SK-N-SH treated with all-trans-retinoic acid at 6 μM for 48 hours (cell line): ENCODE data around the gene ATP11A.

Experiments used
- ATAC-seq: fragments of 200-7000 bp; cut with Tn5 transposase; 3 replicates; pipeline ENCODE4 v1.9.1; 2020; ENCODE audit warnings: mild to moderate bottlenecking, moderate library complexity
- ARNTL ChIP-seq: fragments of 450-650 bp; formaldehyde crosslinking; IDR thresholded peaks from 2 replicates; pipeline ENCODE4 v1.5.0; 2020; ENCODE audit warnings: low read depth, mild to moderate bottlenecking, moderate library complexity, borderline replicate concordance
- BACH2 ChIP-seq: fragments of 250-450 bp; sonication (Bioruptor Pico); IDR thresholded peaks from 2 replicates; pipeline ENCODE4 v1.9.0; 2021; ENCODE audit warnings: mild to moderate bottlenecking, borderline replicate concordance
- CSDC2 ChIP-seq: fragments of 250-450 bp; sonication (Bioruptor Pico); IDR thresholded peaks from 2 replicates; pipeline ENCODE4 v1.5.0; 2020; ENCODE audit warnings: mild to moderate bottlenecking, moderate library complexity
- CSRNP3 ChIP-seq: fragments of 250-450 bp; sonication (Bioruptor Pico); IDR thresholded peaks from 2 replicates; pipeline ENCODE4 v1.5.1; 2021; ENCODE audit warnings: mild to moderate bottlenecking, moderate library complexity
- ESRRG ChIP-seq: fragments of 250-450 bp; sonication (Bioruptor Pico); IDR thresholded peaks from 2 replicates; pipeline ENCODE4 v1.6.1; 2021; ENCODE audit warnings: mild to moderate bottlenecking
- GLIS3 ChIP-seq: fragments of 250-450 bp; sonication (Bioruptor Pico); IDR thresholded peaks from 2 replicates; pipeline ENCODE4 v1.5.0; 2020; ENCODE audit warnings: mild to moderate bottlenecking, moderate library complexity
- OSR1 ChIP-seq: fragments of 250-450 bp; sonication (Bioruptor Pico); IDR thresholded peaks from 2 replicates; pipeline ENCODE4 v1.8.0; 2022; ENCODE audit warnings: moderate library complexity, mild to moderate bottlenecking, inconsistent platforms
- PATZ1 ChIP-seq: fragments of 250-450 bp; sonication (Bioruptor Pico); IDR thresholded peaks from 2 replicates; pipeline ENCODE4 v1.8.0; 2020; ENCODE audit warnings: mild to moderate bottlenecking, moderate library complexity, borderline replicate concordance
- POU6F1 ChIP-seq: fragments of 250-450 bp; sonication (Bioruptor Pico); IDR thresholded peaks from 2 replicates; pipeline ENCODE4 v1.8.0; 2021; ENCODE audit warnings: low read depth, mild to moderate bottlenecking, moderate library complexity, borderline replicate concordance
- PPARA ChIP-seq: fragments of 250-450 bp; sonication (Bioruptor Pico); IDR thresholded peaks from 2 replicates; pipeline ENCODE4 v1.5.0; 2020; ENCODE audit warnings: mild to moderate bottlenecking, borderline replicate concordance
- RARB ChIP-seq: fragments of 250-450 bp; sonication (Bioruptor Pico); IDR thresholded peaks from 2 replicates; pipeline ENCODE4 v1.8.0; 2021; ENCODE audit warnings: mild to moderate bottlenecking, moderate library complexity
- SNAI2 ChIP-seq: fragments of 250-450 bp; sonication (Bioruptor Pico); IDR thresholded peaks from 2 replicates; pipeline ENCODE4 v1.5.0; 2020; ENCODE audit warnings: mild to moderate bottlenecking, moderate library complexity
- TCF4 ChIP-seq: fragments of 250-450 bp; sonication (Bioruptor Pico); IDR thresholded peaks from 2 replicates; pipeline ENCODE4 v1.8.0; 2021; ENCODE audit warnings: mild to moderate bottlenecking, moderate library complexity, borderline replicate concordance
- TOX ChIP-seq: fragments of 250-450 bp; sonication (Bioruptor Pico); IDR thresholded peaks from 2 replicates; pipeline ENCODE4 v1.8.0; 2021; ENCODE audit warnings: mild to moderate bottlenecking, moderate library complexity, borderline replicate concordance
- TSHZ2 ChIP-seq: fragments of 250-450 bp; sonication (Bioruptor Pico); IDR thresholded peaks from 2 replicates; pipeline ENCODE4 v1.5.0; 2020; ENCODE audit warnings: mild to moderate bottlenecking, moderate library complexity
- ZFP3 ChIP-seq: fragments of 250-450 bp; sonication (Bioruptor Pico); IDR thresholded peaks from 2 replicates; pipeline ENCODE4 v1.5.0; 2020; ENCODE audit warnings: mild to moderate bottlenecking, moderate library complexity
- ZNF8 ChIP-seq: fragments of 450-650 bp; formaldehyde crosslinking; IDR thresholded peaks from 2 replicates; pipeline ENCODE4 v1.5.0; 2020; ENCODE audit warnings: mild to moderate bottlenecking, moderate library complexity

ATP11A gene

GRCh38 chr13:112928020-112928971 lies 238.5 kb downstream of the ATP11A start (continued):
- no peak for TF ChIP-seq ESRRG (CRISPR knock-in tag)
- no peak for TF ChIP-seq SNAI2 (CRISPR knock-in tag)
- TF ChIP-seq TOX, result no peak
- TF ChIP-seq BACH2 (CRISPR knock-in tag), result no peak
- no peak for TF ChIP-seq CSRNP3 (CRISPR knock-in tag)

GRCh38 chr13:112928972-112929782 lies 239.3 kb downstream of the ATP11A start:
- no peak for TF ChIP-seq TOX
- TF ChIP-seq TSHZ2 (CRISPR knock-in tag), result no peak
- TF ChIP-seq CSRNP3 (CRISPR knock-in tag), result no peak
- TF ChIP-seq GLIS3, result no peak
- TF ChIP-seq TCF4 (CRISPR knock-in tag), result 0 out of 2 replicates have a peak, but pooled peaks have one; percentile 15
- peak; percentile 31 for ATAC-seq

GRCh38 chr13:112929783-112930055 lies 239.9 kb downstream of the ATP11A start:
- no peak for ATAC-seq
- no peak for TF ChIP-seq POU6F1 (CRISPR knock-in tag)
- no peak for TF ChIP-seq ARNTL (CRISPR knock-in tag)
- TF ChIP-seq TCF4 (CRISPR knock-in tag), result no peak
- TF ChIP-seq OSR1 (CRISPR knock-in tag), result no peak
- no peak for TF ChIP-seq CSRNP3 (CRISPR knock-in tag)
- no peak for TF ChIP-seq PPARA (CRISPR knock-in tag)
- no peak for TF ChIP-seq CSDC2
- no peak for TF ChIP-seq ZFP3 (CRISPR knock-in tag)
- no peak for TF ChIP-seq PATZ1
- no peak for TF ChIP-seq RARB (CRISPR knock-in tag)
- no peak for TF ChIP-seq ZNF8
